OCI-LY3 (cell line): ENCODE data around the gene LYST.

Source experiments
- EZH2phosphoT487 ChIP-seq: fragments of 200-600 bp; shearing (Covaris generic); IDR thresholded peaks from 2 replicates; pipeline ENCODE4 v1.6.1; 2018; ENCODE audit warnings: antibody characterized with exemption, mixed run types, low read depth
- TF ChIP-seq, protein P1 (sequence below): fragments of 200-600, 300-600 bp; sonication (generic); IDR thresholded peaks from 2 replicates; pipeline ENCODE4 v1.5.1; 2014; ENCODE audit warnings: antibody characterized with exemption, low read length, low read depth

- TF ChIP-seq, protein P1, sequence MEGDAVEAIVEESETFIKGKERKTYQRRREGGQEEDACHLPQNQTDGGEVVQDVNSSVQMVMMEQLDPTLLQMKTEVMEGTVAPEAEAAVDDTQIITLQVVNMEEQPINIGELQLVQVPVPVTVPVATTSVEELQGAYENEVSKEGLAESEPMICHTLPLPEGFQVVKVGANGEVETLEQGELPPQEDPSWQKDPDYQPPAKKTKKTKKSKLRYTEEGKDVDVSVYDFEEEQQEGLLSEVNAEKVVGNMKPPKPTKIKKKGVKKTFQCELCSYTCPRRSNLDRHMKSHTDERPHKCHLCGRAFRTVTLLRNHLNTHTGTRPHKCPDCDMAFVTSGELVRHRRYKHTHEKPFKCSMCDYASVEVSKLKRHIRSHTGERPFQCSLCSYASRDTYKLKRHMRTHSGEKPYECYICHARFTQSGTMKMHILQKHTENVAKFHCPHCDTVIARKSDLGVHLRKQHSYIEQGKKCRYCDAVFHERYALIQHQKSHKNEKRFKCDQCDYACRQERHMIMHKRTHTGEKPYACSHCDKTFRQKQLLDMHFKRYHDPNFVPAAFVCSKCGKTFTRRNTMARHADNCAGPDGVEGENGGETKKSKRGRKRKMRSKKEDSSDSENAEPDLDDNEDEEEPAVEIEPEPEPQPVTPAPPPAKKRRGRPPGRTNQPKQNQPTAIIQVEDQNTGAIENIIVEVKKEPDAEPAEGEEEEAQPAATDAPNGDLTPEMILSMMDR, result no peak
- no peak for TF ChIP-seq EZH2phosphoT487
Observed at GRCh38 chr1:235721982-235722381, 144.7 kb downstream of the LYST start.
